Chondrocyte (in vitro differentiated cells): ENCODE data around the gene EHMT1. TPM values are rescaled to one million over a fixed set of nuclear protein-coding genes. Genes with fewer than 3 reads are reported as not detected.

Experiments used
- DNase-seq: peaks from one replicate; pipeline ENCODE4 v3.0.0; 2021; ENCODE audit warnings: mixed read lengths, low spot score
- H3K27ac Mint-ChIP-seq: one replicate; pipeline ENCODE4 v1.8.0; 2021; ENCODE audit warnings: mild to moderate bottlenecking, moderate library complexity, mixed read lengths; ENCODE audit not compliant: unreplicated experiment
- H3K27me3 Mint-ChIP-seq: 2 replicates; pipeline ENCODE4 v1.8.0; 2021; ENCODE audit warnings: low read depth, mixed read lengths
- H3K36me3 Mint-ChIP-seq: 2 replicates; pipeline ENCODE4 v1.8.0; 2021; ENCODE audit warnings: low read depth, mixed read lengths
- H3K4me1 Mint-ChIP-seq: 2 replicates; pipeline ENCODE4 v1.8.0; 2021; ENCODE audit warnings: low read depth, mild to moderate bottlenecking, mixed read lengths
- H3K4me3 Mint-ChIP-seq: one replicate; pipeline ENCODE4 v1.8.0; 2021; ENCODE audit warnings: mild to moderate bottlenecking, moderate library complexity, mixed read lengths; ENCODE audit not compliant: unreplicated experiment
- H3K9me3 Mint-ChIP-seq: 2 replicates; pipeline ENCODE4 v1.8.0; 2021; ENCODE audit warnings: low read depth, mixed read lengths
- CTCF ChIP-seq: fragments of 200-600 bp; sonication (generic); IDR thresholded peaks from 2 replicates; pipeline ENCODE4 v1.5.0; 2021; ENCODE audit warnings: antibody characterized with exemption, mild to moderate bottlenecking, moderate library complexity
- total RNA-seq: library from RNA; stranded (reverse); gene quantifications from 3 replicates; pipeline ENCODE4 v1.2.1, GENCODE V29; 2021

EHMT1 gene
- total RNA-seq, 1 donor from 2014 or later = 61.0 TPM

- no peak for DNase-seq
- peak overlapping the region; percentile 27 for H3K27ac Mint-ChIP-seq
- H3K4me1 Mint-ChIP-seq = peaks cover 31% of the 10 kb centered on the region
- no peak for TF ChIP-seq CTCF
- H3K9me3 Mint-ChIP-seq = peaks cover 8% of the 10 kb centered on the region
- H3K27me3 Mint-ChIP-seq = no peaks in the 10 kb centered on the region
- no peak overlapping the region for H3K4me3 Mint-ChIP-seq
- peaks cover 53% of the 10 kb centered on the region for H3K36me3 Mint-ChIP-seq
These were observed 139.3 kb downstream of the EHMT1 start for GRCh38 chr9:137758067-137758466.

- DNase-seq = no peak
- peaks cover 50% of the 10 kb centered on the region for H3K36me3 Mint-ChIP-seq
- no peak for TF ChIP-seq CTCF
- H3K4me3 Mint-ChIP-seq = no peak overlapping the region
- no peaks in the 10 kb centered on the region for H3K27me3 Mint-ChIP-seq
- H3K27ac Mint-ChIP-seq = no peak overlapping the region
- H3K4me1 Mint-ChIP-seq = peaks cover 31% of the 10 kb centered on the region
- peaks cover 8% of the 10 kb centered on the region for H3K9me3 Mint-ChIP-seq
These were observed 140.3 kb downstream of the EHMT1 start for GRCh38 chr9:137759117-137759516.

- no peaks in the 10 kb centered on the region for H3K27me3 Mint-ChIP-seq
- H3K27ac Mint-ChIP-seq = no peak overlapping the region
These were observed 141.0 kb downstream of the EHMT1 start for GRCh38 chr9:137759649-137760321.

GRCh38 chr9:137760426-137760825 lies 141.6 kb downstream of the EHMT1 start:
- Mint-ChIP-seq H3K4me1 (peaks cover 31% of the 10 kb centered on the region), H3K27me3 (no peaks in the 10 kb centered on the region), H3K9me3 (peaks cover 4% of the 10 kb centered on the region), H3K4me3 (no peak overlapping the region), H3K36me3 (peaks cover 47% of the 10 kb centered on the region), H3K27ac (no peak overlapping the region)
- DNase-seq = no peak
- TF ChIP-seq CTCF = no peak

More at GRCh38 chr9:137759649-137760321, 141.0 kb downstream of the EHMT1 start:
- no peak for TF ChIP-seq CTCF
- H3K4me1 Mint-ChIP-seq = peaks cover 31% of the 10 kb centered on the region
- H3K36me3 Mint-ChIP-seq = peaks cover 53% of the 10 kb centered on the region
- no peak for DNase-seq
- peaks cover 8% of the 10 kb centered on the region for H3K9me3 Mint-ChIP-seq
- no peak overlapping the region for H3K4me3 Mint-ChIP-seq

- no peak overlapping the region for H3K4me3 Mint-ChIP-seq
- DNase-seq = no peak
- H3K4me1 Mint-ChIP-seq = peaks cover 31% of the 10 kb centered on the region
These were observed 142.2 kb downstream of the EHMT1 start for GRCh38 chr9:137761032-137761431.

More at GRCh38 chr9:137761032-137761431, 142.2 kb downstream of the EHMT1 start:
- Mint-ChIP-seq H3K27me3 (no peaks in the 10 kb centered on the region), H3K36me3 (peaks cover 43% of the 10 kb centered on the region), H3K9me3 (no peaks in the 10 kb centered on the region), H3K27ac (no peak overlapping the region)
- no peak for TF ChIP-seq CTCF
